Middle frontal gyrus (tissue), 1 donor: ENCODE data around the gene PARL.
A peak's percentile ranks its signal among the peaks of the same experiment; 100 is the strongest.
"Not testable (repeated sequence)": the region's sequence is repeated elsewhere in the genome, so short reads cannot be mapped to it uniquely, and the experiment has no call there.

Experiments used
- DNase-seq: peaks from one replicate; pipeline ENCODE4 v3.0.0-alpha.2; 2015; ENCODE audit warnings: low spot score; ENCODE audit errors: extremely low spot score

PARL gene

DNA sequence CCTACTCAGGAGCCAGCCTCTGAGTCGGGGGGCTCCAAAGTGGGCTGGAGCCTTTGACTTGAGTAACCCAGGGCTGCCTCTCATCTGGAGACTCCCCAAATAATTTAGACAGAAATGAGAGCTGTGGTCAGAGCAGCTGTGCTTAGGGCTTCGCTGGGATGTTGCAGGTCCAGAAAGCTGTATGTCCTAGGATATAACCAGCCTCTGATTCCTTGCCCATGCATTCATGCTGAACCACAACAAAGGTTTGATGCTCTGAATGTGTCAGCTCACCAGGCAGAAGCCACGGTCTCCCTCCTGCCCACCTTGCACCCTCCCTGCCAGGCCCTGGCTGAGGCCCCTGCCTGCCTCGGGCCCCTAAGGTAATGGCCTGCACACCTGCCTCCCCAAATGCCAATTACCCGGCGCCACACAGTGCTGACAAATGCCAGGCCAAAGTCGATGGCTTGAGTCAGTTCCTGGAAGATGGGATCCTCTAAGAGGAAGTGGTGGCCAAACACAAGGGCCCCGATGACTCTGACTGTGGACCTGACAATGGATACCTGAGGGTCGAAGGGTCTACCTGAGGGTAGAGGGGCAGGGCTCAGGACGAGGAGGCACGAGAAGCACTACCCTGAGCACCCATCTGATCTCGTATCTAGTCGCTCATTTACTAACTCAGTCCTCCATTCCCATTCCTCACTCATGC lies 21.7 kb upstream of the PARL start:
- DNase-seq = no peak

DNA sequence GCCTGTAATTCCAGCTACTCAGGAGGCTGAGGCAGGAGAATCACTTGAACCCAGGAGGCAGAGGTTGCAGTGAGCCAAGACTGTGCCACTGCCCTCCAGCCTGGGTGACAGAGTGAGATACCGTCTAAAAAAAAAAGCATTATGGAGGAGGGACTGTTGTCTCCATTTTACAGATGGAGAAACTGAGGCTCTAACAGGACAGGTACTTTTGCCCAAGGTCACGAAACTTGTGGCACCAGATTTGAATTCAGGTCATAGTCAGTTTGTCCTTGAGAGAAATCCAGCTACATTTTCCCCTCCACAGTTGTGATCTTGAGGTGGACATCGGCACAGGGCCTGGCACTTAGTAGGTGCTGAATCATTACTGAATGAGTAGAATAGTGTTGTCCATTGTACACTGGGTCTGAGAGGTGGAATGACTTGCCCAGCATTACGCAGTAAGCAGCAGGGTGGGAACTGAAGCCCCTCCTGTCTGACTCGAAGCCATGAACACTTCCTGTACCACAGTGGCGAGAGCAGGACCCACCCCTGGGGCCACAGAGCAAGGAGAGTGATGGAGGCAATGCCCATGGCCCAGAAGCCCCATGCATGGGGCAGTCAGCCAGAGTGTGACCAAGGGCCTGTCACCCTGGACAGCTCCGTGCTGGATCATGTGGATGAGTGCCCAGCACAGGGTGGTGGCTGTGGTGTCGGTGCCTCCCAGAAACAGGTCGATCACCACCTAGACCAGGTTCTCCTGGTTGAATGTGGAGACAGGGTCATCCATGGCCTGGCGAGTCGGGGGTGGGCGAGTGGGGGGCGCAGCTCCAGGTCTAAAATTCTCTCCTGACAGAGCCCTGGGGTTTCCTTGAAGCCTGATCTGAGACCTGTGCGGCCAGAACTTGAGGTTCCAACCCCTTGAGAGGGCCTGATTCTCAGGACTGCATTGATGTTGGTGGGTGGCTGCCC lies 20.4 kb upstream of the PARL start:
- DNase-seq = no peak

DNA sequence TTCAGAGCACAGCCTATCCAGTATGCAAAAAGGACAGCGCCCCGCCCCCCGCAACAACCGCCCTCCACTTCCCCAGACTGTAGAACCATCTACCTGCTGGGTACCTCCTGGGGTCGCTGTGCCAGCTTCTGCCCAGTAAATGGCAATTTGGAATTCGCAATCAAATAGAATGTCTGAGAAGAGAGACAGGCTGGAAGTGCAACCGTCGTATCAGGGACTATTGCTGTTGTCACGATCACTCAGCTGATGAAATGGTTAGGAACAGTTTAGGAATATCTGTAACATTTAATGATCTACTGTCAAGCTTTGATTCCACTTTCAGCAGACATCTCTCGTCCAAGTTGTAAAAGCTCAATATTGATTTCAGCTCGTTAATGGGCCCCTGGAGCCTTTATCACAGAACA lies 13.3 kb upstream of the PARL start:
- DNase-seq = no peak

DNA sequence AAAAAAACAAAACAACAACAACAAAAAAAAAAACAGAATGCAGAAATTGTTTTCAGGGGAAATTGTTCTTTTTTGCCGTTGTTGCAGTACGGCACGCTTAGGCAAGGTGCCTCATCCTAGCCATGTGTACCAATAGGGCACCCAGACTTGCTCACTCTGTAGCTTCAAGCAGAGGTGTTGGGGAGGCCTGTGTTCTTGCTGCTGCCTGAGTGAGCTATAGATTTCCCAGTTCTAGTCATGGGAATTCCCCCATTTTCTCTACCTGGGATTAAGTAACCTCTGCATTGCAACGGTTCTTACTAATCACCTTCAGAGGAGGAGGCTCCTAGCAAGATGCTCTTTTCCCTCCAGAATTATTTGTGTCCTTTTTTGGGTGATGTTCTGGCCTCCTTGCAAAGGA lies 12.9 kb upstream of the PARL start:
- no peak for DNase-seq

DNA sequence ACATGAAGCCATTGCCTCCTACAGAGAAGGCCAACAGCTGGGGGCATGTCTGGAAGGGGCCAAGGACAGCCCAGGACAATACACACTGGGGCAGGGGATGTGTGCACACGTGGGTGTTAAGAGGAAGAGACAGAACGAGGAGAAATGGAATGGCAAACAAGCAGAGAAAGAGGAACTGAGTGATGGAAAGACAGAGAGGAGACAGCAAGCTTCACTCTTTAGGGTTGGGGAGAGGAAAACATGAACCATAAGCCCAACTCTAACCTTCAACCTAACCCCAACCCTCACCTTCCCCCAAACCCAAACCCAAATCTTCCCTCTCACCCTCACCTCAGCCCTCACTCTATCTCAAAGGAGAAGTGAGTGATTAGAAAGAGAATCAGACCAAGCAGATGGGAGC lies 11.9 kb upstream of the PARL start:
- no peak for DNase-seq

DNA sequence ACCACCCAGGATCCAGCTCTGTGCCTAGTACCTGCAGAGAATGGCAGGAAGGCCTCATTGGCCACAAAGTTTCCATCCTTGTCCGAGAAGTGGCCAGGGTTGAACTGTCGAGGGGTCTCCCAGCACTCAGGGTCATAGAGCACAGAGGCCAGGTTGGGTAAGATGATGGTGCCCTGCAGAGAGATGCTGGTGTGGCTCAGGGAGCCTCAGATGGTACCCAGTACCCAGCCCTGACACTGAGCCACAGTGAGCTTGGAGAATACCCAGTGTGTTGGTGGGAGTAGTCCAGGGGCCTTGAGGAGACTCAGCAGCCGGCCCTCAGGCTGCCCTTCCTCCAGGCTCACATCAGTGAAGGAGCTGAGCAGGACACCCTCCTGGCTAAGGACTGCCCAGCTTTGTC lies 11.5 kb upstream of the PARL start:
- DNase-seq = no peak

DNA sequence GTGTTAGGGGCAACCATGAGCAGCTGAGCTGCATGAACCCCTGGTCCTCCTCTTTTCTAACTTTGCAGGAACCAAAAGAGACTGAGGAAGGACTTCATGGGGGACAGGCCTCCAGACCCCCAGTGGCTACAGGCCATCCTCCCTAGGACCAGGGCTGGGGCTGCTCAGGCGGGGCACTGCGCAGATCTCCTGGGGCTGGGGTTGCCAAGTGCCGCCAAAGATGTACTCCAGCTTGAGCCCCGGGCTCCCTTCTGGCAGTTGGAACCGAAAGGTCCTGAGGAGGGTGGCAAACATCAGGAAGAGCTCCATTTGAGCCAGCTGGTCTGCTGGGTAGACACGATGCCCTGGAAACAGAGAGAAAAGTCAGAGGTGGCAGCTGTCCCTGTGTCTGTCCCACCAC lies 11.1 kb upstream of the PARL start:
- DNase-seq = no peak

DNA sequence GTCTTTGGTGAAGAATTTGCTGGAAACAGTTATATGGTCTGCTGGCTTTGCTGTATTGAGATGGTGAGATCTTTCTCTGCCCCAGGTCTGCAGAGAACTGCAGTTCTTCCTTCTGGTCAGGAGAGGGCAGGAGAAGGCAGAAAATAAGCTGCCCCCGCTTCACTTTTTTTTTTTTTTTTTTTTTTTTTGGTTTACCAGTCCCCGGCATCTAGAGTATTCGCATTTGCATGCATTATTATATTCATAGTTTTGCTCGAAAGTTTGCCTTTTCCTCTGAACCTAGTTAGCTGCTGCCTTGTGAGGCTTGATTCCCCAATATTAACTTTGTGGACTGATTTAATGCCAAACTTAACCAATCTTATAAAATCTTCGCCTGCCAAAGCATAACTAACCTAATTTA lies 10.6 kb upstream of the PARL start:
- peak; percentile 16 for DNase-seq

DNA sequence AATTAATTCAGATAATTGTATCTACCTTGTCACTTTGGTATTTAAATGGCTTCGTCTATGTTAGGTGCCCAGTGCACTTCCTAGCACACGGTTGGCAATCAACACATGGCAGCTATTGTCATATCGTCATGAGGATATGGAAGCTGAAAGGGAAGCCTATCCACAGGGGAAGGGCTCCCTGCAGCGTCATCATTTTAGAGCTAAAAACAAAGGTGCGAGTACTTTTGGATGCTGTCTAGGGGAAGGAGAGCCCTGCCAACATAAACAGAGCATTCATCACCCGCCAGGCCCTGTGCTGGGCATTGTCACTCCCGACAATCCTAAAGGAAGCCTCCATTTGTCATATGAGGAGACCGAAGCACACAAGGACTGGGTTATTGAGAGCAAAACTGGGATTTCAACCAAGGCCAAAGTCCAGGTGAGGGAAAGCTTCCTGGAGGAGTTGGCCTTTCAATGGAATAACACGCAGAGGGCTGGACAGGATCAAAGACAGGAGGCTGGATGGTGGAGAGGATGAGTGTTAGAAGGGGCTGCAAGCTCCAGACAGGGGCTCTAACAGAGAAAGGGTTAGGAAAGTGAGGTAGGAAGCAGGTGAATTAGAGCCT lies 8.0 kb upstream of the PARL start:
- DNase-seq = no peak

DNA sequence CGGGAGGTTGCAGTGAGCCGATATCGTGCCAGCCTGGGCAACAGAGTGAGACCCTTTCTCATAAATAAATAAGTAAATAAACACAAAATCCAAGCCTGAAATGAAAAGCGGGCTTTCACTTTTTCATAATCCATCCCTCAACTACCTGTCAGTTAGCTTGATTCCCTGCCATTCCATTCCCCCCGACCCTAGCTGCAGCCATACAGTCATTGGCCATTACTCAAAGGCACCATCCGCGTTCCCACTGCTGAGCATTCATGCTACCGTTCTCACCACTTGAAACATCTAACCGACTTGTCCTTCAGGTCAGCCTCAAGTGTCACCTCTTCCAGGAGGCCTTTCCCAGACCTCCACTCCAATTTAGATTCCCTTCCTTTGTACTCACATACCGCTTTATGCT lies 1.1 kb upstream of the PARL start:
- DNase-seq = no peak

DNA sequence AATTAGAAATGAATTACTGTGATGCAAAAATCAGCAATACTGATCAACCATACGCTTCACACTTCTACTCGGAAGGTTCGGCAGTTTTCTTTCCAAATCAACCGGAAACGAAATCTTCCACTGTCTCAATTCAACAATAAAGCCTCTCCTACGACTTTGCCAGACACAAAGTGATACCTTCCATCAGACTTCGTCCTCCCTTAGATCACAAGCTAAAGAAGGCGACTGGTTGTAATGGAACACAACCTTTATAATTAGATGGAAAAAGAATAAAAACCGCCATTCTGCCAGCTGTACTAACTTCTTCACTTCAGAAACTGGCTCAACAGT lies 618 bp downstream of the PARL start:
- DNase-seq = no peak

DNA sequence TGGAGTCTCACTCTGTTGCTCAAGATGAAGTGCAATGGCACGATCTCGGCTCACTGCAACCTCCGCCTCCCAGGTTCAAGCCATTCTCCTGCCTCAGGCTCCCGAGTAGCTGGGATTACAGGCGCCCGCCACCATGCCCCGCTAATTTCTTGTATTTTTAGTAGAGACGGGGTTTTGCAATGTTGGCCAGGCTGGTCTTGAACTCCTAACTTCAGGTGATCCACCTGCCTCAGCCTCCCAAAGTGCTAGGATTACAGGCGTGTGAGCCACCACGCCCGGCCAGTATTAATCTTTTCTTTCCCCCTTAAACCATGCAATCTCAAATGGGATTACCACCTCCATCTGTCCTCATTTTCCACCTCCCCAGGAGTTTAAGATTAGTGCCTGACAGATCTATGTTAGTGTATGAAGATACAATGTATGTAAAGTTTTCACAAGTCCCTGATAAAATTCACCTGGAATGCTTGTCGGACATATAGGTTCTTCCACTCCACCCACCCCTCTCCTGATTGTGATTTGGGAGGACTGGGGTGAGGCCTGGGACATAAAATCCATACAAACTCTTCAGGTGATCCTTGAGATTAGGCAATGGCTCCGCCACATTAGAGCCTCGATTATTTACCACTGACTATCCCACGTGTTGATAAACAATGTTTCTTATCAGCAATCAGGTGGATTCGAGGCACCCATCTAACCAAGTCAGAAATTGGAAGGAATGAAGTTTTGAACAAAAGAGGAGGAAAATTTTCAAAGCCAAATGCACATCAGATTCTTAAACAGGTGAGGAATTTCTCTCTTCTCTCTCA lies 1.2 kb downstream of the PARL start:
- no peak for DNase-seq

DNA sequence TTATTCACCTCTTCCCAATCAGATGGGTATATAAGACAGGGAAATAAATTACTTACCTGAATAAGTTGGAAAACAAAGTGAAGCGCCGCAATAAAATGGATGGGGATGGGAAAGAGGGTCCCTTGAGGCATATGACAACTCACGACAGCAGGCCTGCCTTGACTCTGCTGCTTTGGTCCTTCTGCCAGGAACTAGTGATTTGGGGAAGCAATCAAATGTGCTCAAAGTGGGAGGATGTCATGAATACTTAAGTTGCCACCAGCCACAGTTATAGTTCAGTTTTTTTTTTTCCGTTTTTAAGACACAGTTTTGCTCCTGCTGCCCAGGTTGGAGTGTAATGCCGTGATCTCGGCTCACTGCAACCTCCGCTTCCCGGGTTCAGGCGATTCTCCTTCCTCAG lies 4.6 kb downstream of the PARL start:
- DNase-seq = no peak

DNA sequence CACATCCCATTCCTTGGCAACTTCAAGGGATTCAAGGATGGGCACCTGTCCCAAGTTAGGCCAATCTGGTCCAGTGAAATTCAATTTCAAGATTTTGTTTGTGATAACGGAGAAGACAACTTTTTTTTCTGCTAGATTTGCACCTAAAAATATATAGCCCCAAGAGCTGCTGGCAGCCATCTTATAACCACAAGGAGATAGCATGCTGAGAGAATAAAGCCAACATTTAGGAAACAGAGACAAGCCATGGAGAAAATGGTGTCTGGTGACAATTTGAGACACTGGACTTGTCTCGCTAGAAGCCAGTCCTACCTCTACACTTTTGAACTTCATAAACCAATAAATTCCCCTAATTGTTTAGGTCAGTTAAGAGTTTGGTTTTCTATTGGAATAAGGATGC lies 5.4 kb downstream of the PARL start:
- no peak for DNase-seq

DNA sequence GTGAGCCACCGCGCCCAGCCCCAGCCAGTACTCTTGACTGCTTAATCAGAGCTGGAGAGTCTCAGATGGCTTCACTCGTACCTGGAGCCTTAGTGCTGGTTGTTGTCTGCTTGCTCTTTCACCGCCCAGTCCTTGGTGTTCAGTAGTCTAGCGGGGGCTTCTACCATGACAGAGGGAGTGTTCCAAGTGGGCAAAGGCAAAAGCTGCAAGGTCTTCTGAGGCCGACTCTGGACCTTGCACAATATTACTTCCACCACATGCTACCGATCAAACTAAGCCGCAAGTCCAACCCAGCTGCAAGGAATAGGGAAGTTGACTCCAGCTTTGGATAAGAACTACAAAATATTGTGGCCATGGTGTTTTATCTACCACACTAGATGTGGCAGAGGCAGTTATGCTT lies 6.6 kb downstream of the PARL start:
- no peak for DNase-seq

DNA sequence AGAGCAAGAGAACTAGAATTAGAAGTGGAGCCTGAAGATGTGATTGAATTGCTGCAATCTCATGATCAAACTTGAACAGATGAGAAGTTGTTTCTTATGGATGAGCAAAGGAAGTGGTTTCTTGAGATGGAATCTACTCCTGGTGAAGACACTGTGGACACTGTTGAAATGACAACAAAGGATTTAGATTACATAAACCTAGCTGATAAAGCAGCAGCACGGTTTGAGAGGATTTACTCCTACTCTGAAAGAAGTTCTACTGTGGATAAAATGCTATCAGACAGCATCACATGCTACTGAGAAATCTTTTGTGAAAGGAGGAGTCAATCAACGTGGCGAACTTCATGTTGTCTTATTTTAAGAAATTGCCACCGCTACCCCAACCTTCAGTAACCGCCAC lies 7.5 kb downstream of the PARL start:
- not testable (repeated sequence) for DNase-seq

DNA sequence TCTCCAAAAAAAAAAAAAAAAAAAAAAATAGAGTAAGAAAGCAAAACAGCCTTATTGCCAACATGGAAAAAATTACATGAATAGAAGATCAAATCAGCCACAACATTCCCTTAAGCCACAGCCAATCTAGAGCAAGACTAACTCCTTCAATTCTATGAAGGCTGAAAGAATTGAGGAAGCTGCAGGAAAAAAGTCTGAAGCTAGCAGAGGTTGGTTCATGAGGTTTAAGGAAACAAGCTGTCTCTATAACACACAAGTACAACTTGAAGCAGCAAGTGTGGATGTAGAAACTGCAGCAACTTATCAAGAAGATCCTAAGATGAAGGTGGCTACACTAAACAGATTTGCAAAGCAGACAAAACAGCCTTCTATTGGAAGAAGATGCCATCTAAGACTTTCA lies 9.3 kb downstream of the PARL start:
- DNase-seq = no peak

DNA sequence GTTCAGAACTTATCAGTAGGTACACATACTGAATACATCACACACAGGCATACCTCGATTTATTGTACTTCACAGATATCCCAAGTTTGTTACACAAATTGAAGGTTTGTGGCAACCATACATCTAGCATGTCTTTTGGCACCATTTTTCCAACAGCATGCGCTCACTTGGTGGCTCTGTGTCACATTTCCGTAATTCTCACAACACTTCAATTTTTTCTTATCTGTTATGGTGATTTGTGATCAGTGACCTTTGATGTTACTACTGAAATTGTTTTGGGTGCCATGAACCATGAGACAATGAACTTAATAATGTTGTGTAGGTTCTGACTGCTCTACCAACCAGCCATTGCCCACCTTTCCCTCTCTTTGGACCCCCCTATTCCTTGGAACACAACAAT lies 10.8 kb downstream of the PARL start:
- DNase-seq = no peak

DNA sequence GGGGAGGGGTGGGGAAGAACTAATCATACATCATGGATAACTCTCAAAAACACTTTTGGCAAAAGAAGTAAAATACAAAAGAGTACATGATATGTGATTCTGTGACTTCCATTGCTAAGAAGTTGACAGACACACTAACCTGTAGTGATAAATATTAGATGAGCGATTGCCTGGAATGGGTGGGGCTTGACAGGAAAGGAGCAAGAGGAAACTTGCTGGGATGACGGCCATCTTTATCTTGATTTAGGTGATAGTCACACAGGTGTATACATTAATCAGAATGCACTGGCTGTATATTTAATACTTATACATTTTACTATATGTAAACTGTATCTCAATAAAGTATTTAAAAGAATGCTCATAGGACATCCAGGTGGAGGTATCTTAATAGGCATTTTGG lies 13.1 kb downstream of the PARL start:
- DNase-seq = no peak

DNA sequence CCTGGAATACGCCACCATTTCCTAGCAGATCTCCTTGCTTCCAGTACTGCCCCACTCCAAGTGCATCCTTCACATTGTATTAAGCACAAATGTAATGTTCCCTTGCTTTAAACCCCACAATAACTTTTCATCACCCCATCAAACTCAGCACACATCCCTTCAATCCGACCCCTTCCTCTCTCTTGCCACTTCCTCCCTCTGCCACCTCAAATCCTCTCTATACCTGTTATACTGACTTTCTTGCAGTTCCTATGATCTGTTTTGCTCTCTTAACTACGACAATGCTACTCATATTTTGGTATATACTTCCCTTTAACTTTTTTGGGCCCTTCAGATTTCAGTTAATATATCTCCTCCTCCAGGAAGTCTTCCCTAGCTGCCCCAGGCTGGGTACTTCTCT lies 14.1 kb downstream of the PARL start:
- DNase-seq = no peak

DNA sequence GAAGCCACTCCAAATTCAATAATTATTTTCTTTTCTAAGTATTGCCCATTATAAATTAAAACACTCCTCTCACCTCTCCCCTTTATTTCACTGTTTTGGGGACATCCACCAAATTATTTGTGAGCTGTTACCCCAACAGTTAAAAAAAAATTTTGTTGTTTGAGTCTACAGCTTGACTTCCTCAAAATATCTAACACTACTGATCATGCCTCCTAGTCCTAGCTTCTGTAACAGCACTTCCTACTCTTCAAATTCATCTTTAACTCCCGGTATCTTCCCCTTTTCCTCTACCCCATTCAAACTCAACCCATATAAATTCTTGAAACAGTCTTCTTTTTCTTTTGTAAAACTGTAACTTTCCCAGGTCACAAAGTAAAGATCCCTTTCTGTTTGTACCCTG lies 15.9 kb downstream of the PARL start:
- DNase-seq = no peak

DNA sequence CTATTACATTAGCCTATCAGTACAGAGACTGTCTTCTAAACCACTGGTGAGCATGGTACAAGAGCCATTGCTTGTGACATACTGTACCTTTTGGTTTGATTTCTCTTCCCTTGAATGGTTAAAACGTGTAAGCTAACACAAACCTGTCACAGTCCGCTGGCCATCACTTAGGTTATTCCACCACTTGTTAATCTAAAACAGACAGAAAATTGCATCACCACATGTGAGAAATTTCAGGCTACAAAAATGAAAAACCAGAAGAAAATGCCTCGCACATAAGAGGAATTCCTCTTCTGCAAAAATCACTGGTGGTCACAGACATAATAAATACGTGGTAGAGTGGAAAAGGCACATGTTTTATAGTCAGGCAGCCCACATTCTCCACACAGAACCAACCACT lies 22.1 kb downstream of the PARL start:
- no peak for DNase-seq
